AG04450 (cell line): ENCODE data around the gene TADA1. TPM values are rescaled to one million over a fixed set of nuclear protein-coding genes. Genes with fewer than 3 reads are reported as not detected.

Experiments used
- CTCF ChIA-PET: fragments of 300-600, 350-600 bp; formaldehyde crosslinking; extraction: SDS; loops from one replicate; lab custom pipeline; 2022; ENCODE audit warnings: antibody characterized with exemption, inconsistent platforms; lab: Charles Lee
- POLR2A ChIA-PET: fragments of 350-600 bp; formaldehyde crosslinking; extraction: SDS; loops from one replicate; lab custom pipeline; 2021; ENCODE audit warnings: antibody characterized with exemption, inconsistent platforms; lab: Yijun Ruan, JAX
- DNase-seq: peaks from one replicate; pipeline ENCODE4 v3.0.0-alpha.2; 2011; ENCODE audit warnings: low read depth, low spot score
- H3K27ac ChIP-seq: one replicate; pipeline ENCODE4 v1.5.1; 2012; ENCODE audit warnings: low read depth, low read length, control low read depth
- H3K27me3 ChIP-seq: one replicate; pipeline ENCODE4 v1.6.0; 2012; ENCODE audit warnings: low read length; ENCODE audit not compliant: control insufficient read depth, insufficient read depth
- H3K4me3 ChIP-seq: 2 replicates; pipeline ENCODE4 v1.5.1; 2011; ENCODE audit warnings: mild to moderate bottlenecking, low read depth, low read length, control low read depth
- H3K9me3 ChIP-seq: 2 replicates; pipeline ENCODE4 v1.5.1; 2012; ENCODE audit warnings: low read length; ENCODE audit not compliant: control insufficient read depth, insufficient read depth
- CTCF ChIP-seq: IDR thresholded peaks from 2 replicates; pipeline ENCODE4 v1.5.1; 2011; ENCODE audit warnings: low read depth, low read length, control low read depth, inconsistent platforms
- polyA minus RNA-seq: library from RNA; depleted of rRNA, polyadenylated mRNA; stranded (reverse); fragments of >200 nt; gene quantifications from 2 replicates; pipeline ENCODE4 v1.2.3, GENCODE V29; 2011; rRNA and poly(A)+ RNA removed
- polyA plus RNA-seq: library from polyadenylated mRNA; depleted of rRNA; stranded (reverse); fragments of >200 nt; gene quantifications from 2 replicates; pipeline ENCODE4 v1.2.3, GENCODE V29; 2011; rRNA removed

The TADA1 gene
- polyA plus RNA-seq (10.7 and 13.3 TPM in 2 replicates), polyA minus RNA-seq (11.3 and 13.2 TPM in 2 replicates)

- DNase-seq, result peak; percentile 90
- Histone ChIP-seq H3K27me3 (no peaks in the 10 kb centered on the region), H3K27ac (peak within 1 kb of the TSS; percentile 78), H3K4me3 (peak within 1 kb of the TSS; percentile 80), H3K9me3 (no peaks in the 10 kb centered on the region; the same call in 1 of the 2 replicates)
- CTCF ChIA-PET, result interaction anchor here (0.6 to 1.7 kb wide), 8 partner anchors 8 to 344 kb away, joined by 3 to 4 read pairs (median 3); partner anchors contain the start of gene POU2F1
- POLR2A ChIA-PET, result interaction anchor here (0.6 to 1.3 kb wide), 4 partner anchors 11 to 37 kb away, joined by 3 to 6 read pairs (median 4); partner anchors contain the start of gene POGK
- no peak for TF ChIP-seq CTCF
These were observed at the start of gene TADA1 for GRCh38 chr1:166875734-166876539. Gene TADA1, minus strand, starts transcription at chr1:166876264. Its CDS starts 31 bp downstream, at chr1:166876233.

- TF ChIP-seq CTCF, result no peak
- CTCF ChIA-PET, result interaction anchor here (1.8 kb wide), 2 partner anchors 15 to 134 kb away, joined by 4 to 7 read pairs; no protein-coding TSS in a partner anchor
- no peak for DNase-seq
- POLR2A ChIA-PET, result no interaction called here
- Histone ChIP-seq H3K27me3 (peaks cover 24% of the 10 kb centered on the region), H3K4me3 (no peak overlapping the region), H3K27ac (no peak overlapping the region), H3K9me3 (no peaks in the 10 kb centered on the region; the same call in 1 of the 2 replicates)
These were observed 48.9 kb upstream of the TADA1 start for GRCh38 chr1:166924823-166925541.

GRCh38 chr1:166920561-166921475 lies 44.8 kb upstream of the TADA1 start:
- DNase-seq, result no peak
- Histone ChIP-seq H3K27me3 (peaks cover 28% of the 10 kb centered on the region), H3K27ac (no peak overlapping the region), H3K9me3 (no peaks in the 10 kb centered on the region; the same call in 1 of the 2 replicates), H3K4me3 (no peak overlapping the region)
- TF ChIP-seq CTCF, result no peak
- POLR2A ChIA-PET, result no interaction called here
- CTCF ChIA-PET, result no interaction called here

- TF ChIP-seq CTCF, result no peak
- Histone ChIP-seq H3K27ac (no peak overlapping the region), H3K9me3 (no peaks in the 10 kb centered on the region; the same call in 1 of the 2 replicates), H3K27me3 (peaks cover 28% of the 10 kb centered on the region), H3K4me3 (no peak overlapping the region)
- DNase-seq, result no peak
- ChIA-PET CTCF (interaction anchor here (0.8 kb wide), 1 partner anchor 9 kb away, joined by 5 read pairs; no protein-coding TSS in a partner anchor), POLR2A (no interaction called here)
These were observed 42.9 kb upstream of the TADA1 start for GRCh38 chr1:166918956-166919316.
